Upper lobe of left lung (tissue), 4 donors: ENCODE results near the gene KLK3.

Experiments
- EP300 ChIP-seq, 4 donors: sonication (generic); formaldehyde crosslinking; IDR thresholded peaks; one replicate each; pipeline ENCODE4 v1.5.1; 2017; ENCODE audit warnings: antibody characterized with exemption in 4 of 4, control low read depth in 2 of 4
- POLR2A ChIP-seq, 4 donors: fragments of 450-650 bp; IDR thresholded peaks; one replicate each; pipeline ENCODE4 v1.5.1; 2016 to 2017; ENCODE audit warnings: antibody characterized with exemption in 4 of 4, mild to moderate bottlenecking in 2 of 4
- TF ChIP-seq, protein P1 (sequence below), 6 experiments: fragments of 450-650 bp in 4 of 6; fragments of 200-600 bp in 2 of 6; sonication (generic) in 2 of 6; IDR thresholded peaks; one replicate each; pipeline ENCODE4 v1.5.1; 2016 to 2019; ENCODE audit warnings: antibody characterized with exemption in 6 of 6

DNA sequence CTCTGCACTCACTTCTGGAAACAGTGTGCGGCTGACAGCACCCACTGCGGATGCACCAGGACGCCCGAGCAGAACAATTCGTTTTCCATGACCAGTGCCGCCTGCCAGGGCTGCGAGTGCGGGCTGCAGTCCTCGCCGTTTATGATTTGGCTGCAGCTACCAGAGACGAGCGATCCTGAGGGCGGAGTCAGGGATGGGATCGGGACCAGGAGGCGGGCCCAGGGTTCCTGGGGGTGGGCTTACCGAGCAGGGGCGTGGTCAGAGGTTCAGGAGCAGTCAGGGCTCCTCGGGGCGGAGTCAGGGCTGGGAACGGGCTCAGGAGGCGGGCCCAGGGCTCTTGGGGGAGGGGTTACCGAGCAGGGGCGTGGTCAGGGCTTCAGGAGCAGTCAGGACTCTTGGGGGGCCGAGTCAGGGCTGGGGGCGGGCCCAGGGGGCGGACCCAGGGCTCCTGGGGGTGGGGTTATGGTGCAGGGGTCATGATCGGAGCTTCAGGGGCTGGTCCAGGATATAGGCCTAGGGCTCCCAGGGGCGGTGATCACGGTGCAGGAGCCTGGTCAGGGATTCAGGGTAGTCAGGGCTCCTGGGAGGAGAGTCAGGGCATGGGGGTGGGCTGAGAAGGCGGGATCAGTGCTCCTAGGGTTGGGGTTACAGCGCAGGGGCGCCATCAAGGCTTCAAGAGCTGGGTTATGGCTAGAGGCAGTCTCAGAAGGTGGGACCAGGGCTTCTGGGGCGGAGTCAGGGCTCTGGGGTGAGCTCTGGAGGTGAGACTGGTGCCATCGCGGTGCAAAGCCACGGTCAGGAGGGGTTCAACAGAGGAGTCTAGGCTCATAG lies 54.7 kb downstream of the KLK3 start:
- TF ChIP-seq EP300 (IDR thresholded peaks at IDR 0.05), result no peak
- TF ChIP-seq POLR2A (IDR thresholded peaks at IDR 0.05), result no peak
- TF ChIP-seq, protein P1, sequence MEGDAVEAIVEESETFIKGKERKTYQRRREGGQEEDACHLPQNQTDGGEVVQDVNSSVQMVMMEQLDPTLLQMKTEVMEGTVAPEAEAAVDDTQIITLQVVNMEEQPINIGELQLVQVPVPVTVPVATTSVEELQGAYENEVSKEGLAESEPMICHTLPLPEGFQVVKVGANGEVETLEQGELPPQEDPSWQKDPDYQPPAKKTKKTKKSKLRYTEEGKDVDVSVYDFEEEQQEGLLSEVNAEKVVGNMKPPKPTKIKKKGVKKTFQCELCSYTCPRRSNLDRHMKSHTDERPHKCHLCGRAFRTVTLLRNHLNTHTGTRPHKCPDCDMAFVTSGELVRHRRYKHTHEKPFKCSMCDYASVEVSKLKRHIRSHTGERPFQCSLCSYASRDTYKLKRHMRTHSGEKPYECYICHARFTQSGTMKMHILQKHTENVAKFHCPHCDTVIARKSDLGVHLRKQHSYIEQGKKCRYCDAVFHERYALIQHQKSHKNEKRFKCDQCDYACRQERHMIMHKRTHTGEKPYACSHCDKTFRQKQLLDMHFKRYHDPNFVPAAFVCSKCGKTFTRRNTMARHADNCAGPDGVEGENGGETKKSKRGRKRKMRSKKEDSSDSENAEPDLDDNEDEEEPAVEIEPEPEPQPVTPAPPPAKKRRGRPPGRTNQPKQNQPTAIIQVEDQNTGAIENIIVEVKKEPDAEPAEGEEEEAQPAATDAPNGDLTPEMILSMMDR (IDR thresholded peaks at IDR 0.05), result no peak
